D721Med (cell line): ENCODE data around the gene RIF1.

Source experiments
- DNase-seq: peaks from one replicate; pipeline ENCODE4 v3.0.0; 2011; ENCODE audit warnings: low spot score; ENCODE audit not compliant: insufficient read length
- FAIRE-seq: peaks from 2 replicates; lab custom pipeline; 2011; peaks lifted over from hg19 to GRCh38; lab: Jason Lieb, UNC
- TF ChIP-seq, protein P1 (sequence below): IDR thresholded peaks from 2 replicates; pipeline ENCODE4 v1.5.1; 2012; ENCODE audit warnings: mild to moderate bottlenecking, control low read depth; ENCODE audit not compliant: insufficient read depth; ENCODE audit errors: missing control alignments

RIF1 gene

DNA sequence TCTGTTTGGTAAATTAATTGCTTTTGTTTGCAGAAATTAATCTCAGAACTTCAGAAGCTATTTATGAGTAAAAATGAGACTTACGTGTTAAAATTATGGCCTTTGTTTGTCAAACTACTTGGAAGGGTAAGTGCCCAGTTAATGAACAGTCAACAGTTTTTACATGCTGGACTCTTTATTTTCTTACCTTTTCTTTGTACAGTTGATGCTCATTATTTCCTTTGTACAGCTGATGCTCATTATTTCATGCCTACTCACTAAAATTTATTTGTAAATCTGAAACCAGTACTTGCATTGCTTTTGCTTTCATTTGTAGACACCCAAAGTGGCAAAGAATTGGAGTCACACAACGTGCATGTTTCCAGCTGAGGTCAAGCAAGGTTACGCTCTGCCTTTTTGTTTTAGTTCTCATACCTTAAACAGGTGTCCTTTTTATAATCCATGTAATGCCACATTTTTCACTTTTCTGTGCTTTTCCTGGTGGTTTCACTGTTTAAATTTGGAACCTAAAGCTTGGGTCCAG is 13.3 kb downstream of the RIF1 start:
- DNase-seq (no peak), FAIRE-seq (no peak)
- TF ChIP-seq, protein P1, sequence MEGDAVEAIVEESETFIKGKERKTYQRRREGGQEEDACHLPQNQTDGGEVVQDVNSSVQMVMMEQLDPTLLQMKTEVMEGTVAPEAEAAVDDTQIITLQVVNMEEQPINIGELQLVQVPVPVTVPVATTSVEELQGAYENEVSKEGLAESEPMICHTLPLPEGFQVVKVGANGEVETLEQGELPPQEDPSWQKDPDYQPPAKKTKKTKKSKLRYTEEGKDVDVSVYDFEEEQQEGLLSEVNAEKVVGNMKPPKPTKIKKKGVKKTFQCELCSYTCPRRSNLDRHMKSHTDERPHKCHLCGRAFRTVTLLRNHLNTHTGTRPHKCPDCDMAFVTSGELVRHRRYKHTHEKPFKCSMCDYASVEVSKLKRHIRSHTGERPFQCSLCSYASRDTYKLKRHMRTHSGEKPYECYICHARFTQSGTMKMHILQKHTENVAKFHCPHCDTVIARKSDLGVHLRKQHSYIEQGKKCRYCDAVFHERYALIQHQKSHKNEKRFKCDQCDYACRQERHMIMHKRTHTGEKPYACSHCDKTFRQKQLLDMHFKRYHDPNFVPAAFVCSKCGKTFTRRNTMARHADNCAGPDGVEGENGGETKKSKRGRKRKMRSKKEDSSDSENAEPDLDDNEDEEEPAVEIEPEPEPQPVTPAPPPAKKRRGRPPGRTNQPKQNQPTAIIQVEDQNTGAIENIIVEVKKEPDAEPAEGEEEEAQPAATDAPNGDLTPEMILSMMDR, result no peak

DNA sequence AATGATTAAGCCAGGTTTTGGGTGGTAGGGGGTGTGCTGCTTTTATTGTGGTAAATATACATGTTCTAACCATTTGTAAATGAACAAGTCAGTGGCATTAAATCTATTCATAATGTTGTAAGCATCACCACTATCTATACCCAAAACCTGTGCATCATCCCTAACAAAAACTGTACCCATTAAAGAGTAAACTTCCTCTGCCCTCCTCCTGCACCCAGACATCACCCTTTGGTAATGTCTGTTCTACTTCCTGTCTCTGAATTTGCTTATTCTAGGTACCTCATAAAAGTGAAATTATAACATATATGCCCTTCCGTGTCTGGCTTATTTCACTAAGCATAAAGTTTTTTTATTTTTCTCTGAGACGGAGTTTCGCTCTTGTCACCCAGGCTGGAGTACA is 14.1 kb downstream of the RIF1 start:
- TF ChIP-seq, protein P1, result no peak
- DNase-seq (no peak), FAIRE-seq (no peak)

DNA sequence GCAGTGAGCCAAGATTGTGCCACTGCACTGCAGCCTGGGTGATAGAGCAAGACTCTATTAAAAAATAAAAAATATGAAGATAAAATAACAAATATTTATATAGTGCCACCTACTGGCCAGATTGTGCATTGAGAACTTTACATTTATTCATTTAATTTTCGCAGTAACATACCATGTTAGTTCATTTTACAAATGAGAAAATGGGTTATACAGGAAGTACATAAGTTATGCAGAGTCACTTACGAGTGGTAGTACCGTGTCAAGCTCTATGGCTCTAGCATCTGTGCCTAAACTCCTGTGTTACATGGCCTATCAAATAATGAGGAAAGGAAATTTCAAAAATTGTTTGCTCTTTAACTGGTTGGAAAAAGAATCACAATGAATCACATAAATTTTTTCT is 27.9 kb downstream of the RIF1 start:
- DNase-seq (no peak), FAIRE-seq (no peak)
- TF ChIP-seq, protein P1, result peak; percentile 44

DNA sequence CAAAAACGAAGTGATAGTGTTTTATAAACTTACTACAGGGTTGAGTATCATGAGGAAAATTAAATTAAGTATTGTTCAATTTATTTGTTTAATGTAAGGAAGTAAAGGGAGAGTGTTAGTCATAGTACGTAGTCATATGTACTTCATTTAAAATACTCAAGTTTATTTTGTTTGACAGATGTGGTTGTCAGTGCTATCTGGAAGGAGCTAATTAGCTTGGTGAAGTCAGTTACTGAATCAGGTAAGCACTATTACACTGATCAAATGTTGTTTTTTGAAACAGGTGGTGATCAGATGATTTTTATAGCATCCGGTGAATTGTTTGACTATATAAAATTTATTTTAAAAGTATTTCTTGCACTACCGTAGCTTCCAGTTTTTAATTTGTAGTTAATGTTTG is 28.8 kb downstream of the RIF1 start:
- peak; percentile 58 for FAIRE-seq
- TF ChIP-seq, protein P1, result no peak
- no peak for DNase-seq

DNA sequence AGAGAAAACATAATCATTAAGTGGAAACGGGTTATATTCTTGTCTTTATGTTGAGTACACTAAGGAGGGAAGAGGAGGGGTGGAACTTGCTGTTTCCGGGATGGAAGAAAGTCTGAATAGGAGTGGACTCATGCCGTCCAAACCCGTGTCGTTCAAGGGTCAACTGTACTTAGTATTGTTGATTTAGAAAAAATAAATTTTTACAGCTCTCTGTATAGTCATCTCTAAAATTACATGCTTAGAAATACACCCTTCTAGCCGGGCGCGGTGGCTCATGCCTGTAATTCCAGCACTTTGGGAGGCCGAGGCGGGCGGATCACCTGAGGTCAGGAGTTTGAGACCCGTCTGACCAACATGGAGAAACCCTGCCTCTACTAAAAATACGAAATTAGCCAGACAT is 29.4 kb downstream of the RIF1 start:
- FAIRE-seq (no peak), DNase-seq (no peak)
- TF ChIP-seq, protein P1, result no peak

DNA sequence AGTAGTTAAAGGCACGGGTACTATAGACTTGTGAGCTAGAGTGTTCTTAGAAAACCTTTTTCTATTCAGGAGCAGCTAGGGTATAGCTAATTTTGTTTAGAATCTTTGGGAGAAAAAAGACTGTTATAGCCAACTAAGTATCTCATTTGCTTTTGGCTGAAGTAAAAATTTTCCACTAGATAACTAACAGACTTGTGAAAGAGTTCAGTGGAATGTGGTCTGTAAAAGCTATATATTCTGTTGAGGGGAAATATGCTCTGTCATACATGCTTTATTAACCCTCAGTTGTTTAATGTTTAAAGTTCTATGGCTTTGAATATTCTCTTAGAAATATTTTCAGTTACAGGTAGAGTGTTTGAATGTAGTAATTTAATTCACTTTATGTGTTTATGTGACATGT is 49.7 kb downstream of the RIF1 start:
- TF ChIP-seq, protein P1, result no peak
- no peak for FAIRE-seq
- DNase-seq, result no peak

DNA sequence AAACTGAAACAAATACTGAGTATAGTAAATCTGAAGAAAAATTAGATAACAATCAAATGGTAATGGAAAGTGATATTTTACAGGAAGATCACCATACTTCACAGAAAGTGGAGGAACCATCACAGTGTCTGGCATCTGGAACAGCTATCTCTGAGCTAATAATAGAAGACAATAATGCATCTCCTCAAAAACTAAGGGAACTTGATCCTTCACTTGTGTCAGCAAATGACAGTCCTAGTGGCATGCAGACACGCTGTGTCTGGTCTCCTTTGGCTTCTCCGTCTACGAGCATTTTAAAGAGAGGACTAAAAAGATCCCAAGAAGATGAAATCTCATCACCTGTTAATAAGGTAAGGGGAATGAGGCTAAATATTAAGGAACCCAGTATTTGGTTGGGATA is 56.1 kb downstream of the RIF1 start:
- FAIRE-seq, result no peak
- no peak for DNase-seq
- TF ChIP-seq, protein P1, result no peak
